ENCODE measurements around the gene SCARB2.

- TF ChIP-seq, protein P1, sequence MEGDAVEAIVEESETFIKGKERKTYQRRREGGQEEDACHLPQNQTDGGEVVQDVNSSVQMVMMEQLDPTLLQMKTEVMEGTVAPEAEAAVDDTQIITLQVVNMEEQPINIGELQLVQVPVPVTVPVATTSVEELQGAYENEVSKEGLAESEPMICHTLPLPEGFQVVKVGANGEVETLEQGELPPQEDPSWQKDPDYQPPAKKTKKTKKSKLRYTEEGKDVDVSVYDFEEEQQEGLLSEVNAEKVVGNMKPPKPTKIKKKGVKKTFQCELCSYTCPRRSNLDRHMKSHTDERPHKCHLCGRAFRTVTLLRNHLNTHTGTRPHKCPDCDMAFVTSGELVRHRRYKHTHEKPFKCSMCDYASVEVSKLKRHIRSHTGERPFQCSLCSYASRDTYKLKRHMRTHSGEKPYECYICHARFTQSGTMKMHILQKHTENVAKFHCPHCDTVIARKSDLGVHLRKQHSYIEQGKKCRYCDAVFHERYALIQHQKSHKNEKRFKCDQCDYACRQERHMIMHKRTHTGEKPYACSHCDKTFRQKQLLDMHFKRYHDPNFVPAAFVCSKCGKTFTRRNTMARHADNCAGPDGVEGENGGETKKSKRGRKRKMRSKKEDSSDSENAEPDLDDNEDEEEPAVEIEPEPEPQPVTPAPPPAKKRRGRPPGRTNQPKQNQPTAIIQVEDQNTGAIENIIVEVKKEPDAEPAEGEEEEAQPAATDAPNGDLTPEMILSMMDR (conservative IDR thresholded peaks at IDR 0.05 in 1 of 2, IDR thresholded peaks at IDR 0.05 in 1 of 2; ENCODE audit: low read depth in 1 of 2, low read length in 2 of 2) = no peak
- TF ChIP-seq EZH2 (IDR thresholded peaks at IDR 0.05; ENCODE audit: low read length, missing control alignments) = no peak
These were observed 8.7 kb downstream of the SCARB2 start for GRCh38 chr4:76204936-76205335.

Measured in fibroblast of lung (primary cell).